Caki2 (cell line): ENCODE measurements around the gene ARL8A. TPM values are rescaled to one million over a fixed set of nuclear protein-coding genes. Genes with fewer than 3 reads are reported as not detected.
"Not testable (repeated sequence)": the region's sequence is repeated elsewhere in the genome, so short reads cannot be mapped to it uniquely, and the experiment has no call there.

Source experiments
- DNase-seq: peaks from one replicate; pipeline ENCODE4 v3.0.0-alpha.2; 2015; ENCODE audit warnings: low read depth
- in situ Hi-C: cut with HindIII; loops from 2 replicates; pipeline ENCODE4 v1.10.0; 2016; ENCODE audit warnings: low sequenced_read_pairs, low pct_unique_long_range_greater_than_20kb, mixed read lengths
- total RNA-seq: library from RNA; depleted of rRNA; stranded (reverse); fragments of >200 nt; shearing (Covaris generic); gene quantifications from 2 replicates; pipeline ENCODE4 v1.2.3, GENCODE V29; 2014; ENCODE audit warnings: low replicate concordance

The ARL8A gene
- total RNA-seq, 1 experiment from 2014 or later = 23.9 TPM

GRCh38 chr1:202179828-202180750 is 35.6 kb upstream of the ARL8A start:
- DNase-seq = no peak
- in situ Hi-C loops = no loop called here

- in situ Hi-C loops = no loop called here
- no peak for DNase-seq
Observed at GRCh38 chr1:202176949-202177927, 32.7 kb upstream of the ARL8A start.

DNA sequence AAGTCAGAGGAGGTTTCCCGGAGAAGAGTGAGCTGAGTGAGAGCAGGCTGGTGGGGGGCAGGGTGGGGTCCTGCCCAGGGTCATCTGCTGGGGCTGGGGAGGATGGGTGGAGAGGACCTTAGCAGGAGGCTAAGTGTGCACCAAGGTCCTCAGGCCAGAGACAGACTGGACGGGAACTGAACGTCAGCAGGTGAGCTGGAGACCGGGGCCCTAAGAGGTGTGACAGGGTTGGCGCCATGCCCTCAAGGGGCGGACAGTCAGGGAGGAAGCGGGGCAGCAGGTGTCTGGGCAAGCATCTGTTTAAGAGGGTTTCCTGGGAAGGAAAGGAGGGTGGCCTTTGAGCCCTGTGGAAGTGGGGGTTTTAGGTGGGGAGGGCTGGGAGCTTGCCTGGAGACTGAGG is 29.5 kb upstream of the ARL8A start:
- in situ Hi-C loops = no loop called here
- no peak for DNase-seq

DNA sequence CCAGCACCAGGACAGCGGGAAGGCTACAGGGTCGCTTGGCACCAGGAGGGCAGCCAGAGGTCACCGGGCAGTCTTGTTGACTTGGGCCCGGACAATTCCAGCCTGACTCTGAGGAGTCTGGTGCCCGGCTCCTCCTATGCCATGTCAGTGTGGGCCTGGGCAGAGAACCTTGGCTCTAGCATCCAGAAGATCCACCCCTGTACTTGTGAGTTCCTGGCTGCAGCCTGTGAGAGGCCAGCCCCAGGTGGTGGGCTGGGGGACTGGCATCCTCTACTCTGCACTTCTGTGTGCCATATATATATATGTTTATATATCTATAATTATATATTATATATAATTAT is 27.4 kb upstream of the ARL8A start:
- no peak for DNase-seq
- in situ Hi-C loops = no loop called here

GRCh38 chr1:202171292-202172014 is 26.9 kb upstream of the ARL8A start:
- DNase-seq = no peak
- in situ Hi-C loops = no loop called here

GRCh38 chr1:202170726-202171125 is 26.2 kb upstream of the ARL8A start:
- in situ Hi-C loops = no loop called here

GRCh38 chr1:202168861-202169260 is 24.3 kb upstream of the ARL8A start:
- in situ Hi-C loops = no loop called here

More at GRCh38 chr1:202170726-202171125, 26.2 kb upstream of the ARL8A start:
- DNase-seq = no peak

DNA sequence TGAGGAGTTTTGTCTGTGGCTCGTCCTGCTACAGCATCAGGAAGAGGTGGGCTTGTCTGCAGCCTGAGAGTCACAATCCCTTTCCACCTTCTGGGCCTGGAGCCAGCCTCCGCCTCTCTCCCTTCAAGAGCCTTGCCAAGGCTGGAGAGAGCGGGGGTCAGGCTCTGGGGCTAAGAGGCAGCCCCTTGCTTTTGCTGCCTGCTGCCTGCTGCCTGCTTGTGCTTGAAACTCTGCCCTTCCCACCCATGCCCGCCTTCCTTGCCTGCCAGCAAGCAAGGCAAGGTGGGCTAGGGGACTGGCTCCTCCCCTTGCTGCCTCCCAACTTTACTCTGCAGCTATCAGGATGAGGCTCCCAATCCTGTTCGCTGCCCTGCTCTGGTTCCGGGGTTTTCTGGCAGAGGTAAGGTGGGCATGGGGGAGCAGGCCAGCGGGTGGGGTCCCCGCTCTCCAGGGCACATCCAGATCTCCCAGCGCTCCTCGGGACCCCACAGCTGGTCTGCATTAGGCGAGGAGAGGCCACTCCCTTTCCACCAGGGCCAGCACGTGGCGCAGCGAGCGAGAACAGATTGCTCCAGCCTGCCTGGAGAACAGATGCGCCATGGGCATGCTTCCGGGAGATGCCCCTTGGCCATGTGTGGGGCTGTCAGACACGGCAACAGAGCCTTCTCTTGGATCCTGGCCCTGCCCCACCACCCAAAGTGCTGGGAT is 23.3 kb upstream of the ARL8A start:
- in situ Hi-C loops = no loop called here
- DNase-seq = no peak

More at GRCh38 chr1:202168861-202169260, 24.3 kb upstream of the ARL8A start:
- DNase-seq = no peak

DNA sequence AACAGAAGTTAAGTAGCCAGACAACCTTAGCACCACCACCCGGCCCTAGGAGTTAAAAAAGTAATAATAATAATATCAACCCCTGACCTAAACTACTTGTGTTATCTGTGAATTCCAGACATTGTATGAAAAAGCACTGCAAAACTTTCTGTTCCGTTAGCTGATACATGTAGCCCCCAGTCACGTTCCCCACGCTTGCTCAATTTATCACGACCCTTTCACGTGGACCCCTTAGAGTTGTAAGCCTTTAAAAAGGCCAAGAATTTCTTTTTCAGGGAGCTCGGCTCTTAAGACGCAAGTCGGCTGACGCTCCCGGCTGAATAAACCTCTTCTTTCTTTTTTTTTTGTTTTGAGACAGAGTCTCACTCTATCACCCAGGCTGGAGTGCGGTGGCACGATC is 22.5 kb upstream of the ARL8A start:
- DNase-seq, in situ Hi-C loops: not testable (repeated sequence)

DNA sequence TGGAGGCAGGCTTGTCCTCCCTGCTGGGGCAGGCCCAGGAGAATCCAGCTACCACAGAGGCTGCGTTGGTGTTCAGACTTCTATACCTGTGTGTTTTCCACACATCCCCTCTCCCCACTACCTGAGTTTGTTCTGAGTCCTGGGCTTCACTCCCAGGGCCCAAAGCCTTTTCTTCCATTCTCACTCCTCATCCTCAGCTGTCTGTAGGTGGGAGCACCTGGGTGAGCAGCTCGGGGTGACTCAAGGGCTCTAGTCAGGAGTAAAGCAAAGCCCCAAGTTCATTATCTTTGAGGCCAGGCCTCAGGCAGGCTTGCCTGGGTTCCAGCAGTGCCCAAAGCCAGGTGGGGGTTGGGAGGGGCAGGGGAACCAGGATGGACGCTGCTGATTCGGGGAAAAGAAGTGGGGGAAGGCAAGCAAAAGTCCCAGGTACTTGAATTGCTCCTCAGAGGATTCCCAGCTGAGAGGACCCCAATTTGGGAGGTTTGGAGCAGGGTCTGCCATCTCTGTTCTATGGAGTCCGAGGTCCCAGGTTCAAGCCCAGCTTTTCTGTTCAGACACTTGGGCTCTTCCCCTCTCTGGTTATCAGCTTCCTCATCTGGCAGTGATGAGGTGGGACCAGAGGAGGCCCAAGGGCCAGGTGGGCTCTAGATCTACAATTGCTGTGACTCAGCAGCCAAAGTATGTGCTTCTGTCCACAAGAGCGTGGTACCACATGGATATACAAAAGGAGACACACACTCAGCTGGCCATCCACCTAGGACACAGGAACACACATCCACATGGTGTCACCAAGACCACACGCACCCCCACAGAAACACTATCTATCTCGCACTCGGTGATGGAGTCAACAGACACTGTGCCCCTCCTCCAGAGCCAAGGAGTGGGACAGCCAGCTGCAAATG is 21.7 kb upstream of the ARL8A start:
- no peak for DNase-seq
- in situ Hi-C loops = no loop called here

DNA sequence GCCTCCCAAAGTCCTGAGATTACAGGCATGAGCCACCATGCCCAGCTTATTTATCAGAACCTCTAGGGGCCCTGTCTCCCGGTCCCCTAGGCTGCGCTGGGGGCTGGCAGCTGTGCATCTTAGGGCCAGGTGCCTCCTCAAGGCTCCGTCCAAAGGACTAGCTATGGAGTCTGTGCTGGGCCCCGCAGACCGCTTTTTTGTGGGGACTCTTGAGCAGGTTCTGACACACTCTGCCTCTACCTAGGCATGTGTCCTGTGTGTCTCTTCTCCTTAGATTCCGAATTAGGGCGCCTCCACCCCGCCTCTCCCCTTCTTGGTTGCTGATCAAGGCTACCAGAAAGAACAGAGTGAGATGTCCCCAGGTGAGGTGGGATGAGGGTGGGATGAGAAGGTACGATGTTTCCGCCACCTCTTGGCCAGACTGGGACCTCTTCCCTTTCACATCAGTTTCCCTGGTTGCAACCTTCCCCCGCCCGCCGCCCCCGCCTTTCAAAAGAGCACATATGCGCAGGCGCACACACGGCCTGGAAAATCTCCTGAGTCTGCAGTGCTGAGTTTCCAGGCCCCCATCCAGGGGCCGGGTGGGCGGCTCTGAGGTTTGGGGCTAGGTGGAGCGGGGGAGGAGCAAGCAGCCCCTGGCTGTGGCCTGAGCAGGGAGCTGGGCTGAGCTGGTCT is 20.9 kb upstream of the ARL8A start:
- DNase-seq = no peak

DNA sequence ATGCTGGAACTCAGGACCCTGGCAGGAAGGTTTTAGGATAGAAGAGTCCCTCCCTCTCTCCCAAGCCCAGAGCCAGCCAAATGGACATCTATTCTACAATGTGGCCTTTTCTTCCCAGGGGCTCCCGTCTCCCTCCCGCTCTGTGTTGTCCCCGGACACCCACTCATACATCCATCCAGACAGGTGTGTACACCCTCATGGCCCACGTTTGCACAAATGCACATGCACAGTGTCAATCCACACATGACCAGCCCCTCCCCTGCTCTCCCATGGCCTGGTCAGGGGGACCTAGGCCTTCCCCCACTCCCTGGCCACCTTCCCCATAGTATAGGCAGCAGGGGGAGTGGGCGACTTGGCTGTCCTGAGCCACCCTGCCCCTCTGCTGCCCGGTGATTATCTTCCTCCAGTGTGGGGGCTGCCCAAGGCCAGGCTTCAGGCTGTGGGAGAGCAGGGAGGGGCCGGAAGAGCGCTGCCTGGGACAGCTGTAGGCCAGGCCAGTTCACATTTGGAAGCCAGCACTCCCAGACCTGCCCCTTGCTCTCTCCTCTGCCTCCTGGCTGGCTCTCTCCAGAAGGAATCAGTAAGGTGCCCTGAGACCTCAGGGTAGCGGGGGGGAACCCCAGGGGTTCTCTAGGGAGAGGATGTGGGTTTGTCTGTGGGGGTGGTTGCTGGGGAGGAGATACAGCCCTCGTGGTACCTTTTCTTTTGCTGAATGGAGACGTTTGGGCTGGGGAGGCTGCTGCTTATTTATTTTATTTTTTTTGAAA is 19.9 kb upstream of the ARL8A start:
- in situ Hi-C loops = no loop called here
- DNase-seq = no peak

More for the DNA sequence above, 20.9 kb upstream of the ARL8A start:
- in situ Hi-C loops = no loop called here

DNA sequence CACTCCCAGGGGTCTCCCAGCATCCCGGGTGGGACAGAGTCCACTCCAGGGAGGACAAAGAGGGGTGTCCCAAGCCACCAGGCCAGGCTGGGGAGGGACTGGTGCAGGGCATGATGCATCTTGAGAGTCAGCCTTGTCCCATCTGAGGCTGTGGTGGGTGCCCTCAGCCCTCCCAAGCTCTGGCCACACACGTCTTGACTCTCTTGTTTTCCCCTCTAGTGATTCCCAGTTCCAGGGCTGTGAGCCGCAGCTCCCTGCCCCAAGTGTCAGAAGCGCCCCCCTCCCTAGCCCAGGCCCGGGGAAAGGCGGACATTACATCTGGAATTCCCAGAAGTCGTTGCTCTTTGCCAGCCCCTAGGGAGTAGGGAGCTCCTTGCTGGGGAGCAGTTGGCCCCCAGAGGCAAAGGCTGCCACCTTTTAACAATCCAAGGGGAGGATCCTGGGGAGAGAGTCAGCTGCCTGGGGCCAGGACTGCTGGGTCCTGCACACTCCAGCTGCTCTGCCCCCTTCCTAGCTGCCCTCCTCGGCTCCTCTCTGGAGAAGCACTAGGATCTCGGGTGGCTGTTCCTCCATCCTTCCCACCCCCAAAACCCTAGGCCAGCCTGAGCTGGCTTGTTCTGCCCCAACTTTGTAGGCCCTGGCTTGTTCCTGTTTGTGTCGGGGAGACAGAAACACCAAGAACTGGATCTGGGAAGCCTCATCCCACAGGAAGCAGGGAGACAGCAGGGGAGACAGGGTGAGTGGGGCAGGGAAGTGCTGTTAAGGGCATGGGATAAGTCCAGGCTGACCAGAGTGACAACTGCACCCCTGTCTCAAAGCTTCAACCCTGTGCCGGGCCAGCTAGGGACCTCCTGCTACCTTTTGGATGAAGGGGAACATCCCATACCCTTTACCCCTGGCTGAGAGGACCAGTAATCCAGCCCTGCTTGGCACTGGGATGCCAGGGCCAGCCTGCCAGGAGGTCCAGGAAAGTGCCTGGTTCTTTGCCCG is 19.0 kb upstream of the ARL8A start:
- in situ Hi-C loops = no loop called here
- no peak for DNase-seq

DNA sequence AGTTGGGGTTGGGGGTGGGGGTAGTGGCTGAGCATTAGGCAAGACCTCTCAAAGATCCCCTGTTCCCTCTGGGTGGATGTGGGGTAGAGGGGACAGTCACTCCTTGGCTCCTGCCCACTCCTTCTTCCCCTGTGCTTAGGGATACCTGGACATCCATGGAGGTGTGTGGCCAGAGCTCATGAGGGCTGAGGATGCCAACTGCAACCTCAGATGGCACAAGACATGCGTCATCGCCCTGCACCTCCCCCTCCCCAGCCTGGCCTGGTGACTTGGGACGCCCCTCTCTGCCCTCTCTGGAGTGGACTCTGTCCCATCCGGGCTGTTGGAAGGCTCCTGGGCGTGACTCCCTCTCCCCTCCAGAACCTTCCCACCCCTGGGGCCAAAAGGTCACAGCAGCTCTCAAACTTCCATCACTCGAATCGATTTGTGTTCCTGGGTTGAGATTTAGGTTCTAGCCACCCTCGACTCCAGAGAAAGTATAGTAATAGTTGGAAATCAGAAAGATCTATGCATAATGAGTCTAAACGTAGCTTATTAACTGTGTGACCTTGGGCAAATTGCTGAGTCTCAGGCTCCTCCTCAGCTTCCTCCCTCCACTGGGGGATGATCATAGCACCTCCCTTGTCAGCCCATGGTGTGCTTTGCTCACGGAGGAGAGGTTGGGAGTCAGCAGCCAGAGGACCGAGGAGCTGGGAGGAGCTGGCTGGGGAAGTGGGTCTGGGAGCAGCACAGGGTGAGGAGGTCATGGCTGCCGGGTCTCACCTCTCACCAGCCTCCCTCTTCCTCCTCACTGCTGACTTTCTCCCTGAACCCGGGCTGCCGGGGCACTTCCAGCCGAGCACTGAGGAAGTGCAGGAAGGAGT is 18.1 kb upstream of the ARL8A start:
- in situ Hi-C loops = no loop called here
- DNase-seq = no peak
